IMR-90 (cell line): Measurements from ENCODE around the gene MRPS26. TPM values are rescaled to one million over a fixed set of nuclear protein-coding genes. Genes with fewer than 3 reads are reported as not detected.

Experiments
- ATAC-seq: fragments of 200-7000 bp; cut with Tn5 transposase; 2 replicates; pipeline ENCODE4 v1.9.1; 2020; ENCODE audit warnings: low read depth, mild to moderate bottlenecking, moderate library complexity
- BruUV-seq: library from RNA; stranded (reverse); fragments of 400-500 nt; replicated peaks from 2 replicates; lab custom pipeline; 2021; lab: Mats Ljungman, UMichigan
- CTCF ChIA-PET: fragments of 300-600 bp; formaldehyde crosslinking; extraction: SDS; loops from one replicate; lab custom pipeline; 2021; ENCODE audit warnings: antibody characterized with exemption; lab: Yijun Ruan, JAX
- POLR2A ChIA-PET: fragments of 300-600 bp; sonication (Branson Sonifier 250); formaldehyde crosslinking; loops from one replicate; lab custom pipeline; 2022; ENCODE audit warnings: antibody characterized with exemption; ENCODE audit not compliant: unreplicated experiment; lab: Charles Lee
- DNase-seq: peaks from one replicate; pipeline ENCODE4 v3.0.0; 2013
- H2AFZ ChIP-seq: replicated peaks from 2 replicates; pipeline ENCODE3; 2013; ENCODE audit warnings: low read length, mild to moderate bottlenecking; ENCODE audit not compliant: poor library complexity
- H2AK5ac ChIP-seq: 2 replicates; pipeline ENCODE4 v1.6.1; 2013; ENCODE audit warnings: low read depth, low read length, inconsistent platforms
- H2AK9ac ChIP-seq: replicated peaks from 2 replicates; pipeline ENCODE3; 2013; ENCODE audit warnings: mild to moderate bottlenecking, low read depth, low read length, moderate library complexity; ENCODE audit not compliant: poor library complexity
- H2BK120ac ChIP-seq: 2 replicates; pipeline ENCODE4 v1.6.1; 2013; ENCODE audit warnings: low read depth, low read length, inconsistent platforms
- H2BK15ac ChIP-seq: 3 replicates; pipeline ENCODE4 v1.6.1; 2013; ENCODE audit warnings: low read depth, low read length, inconsistent platforms
- H2BK20ac ChIP-seq: 2 replicates; pipeline ENCODE4 v1.6.1; 2013; ENCODE audit warnings: low read depth, mild to moderate bottlenecking, inconsistent platforms, low read length, moderate library complexity
- H2BK5ac ChIP-seq: 2 replicates; pipeline ENCODE4 v1.6.1; 2013; ENCODE audit warnings: mild to moderate bottlenecking, low read depth, low read length, inconsistent platforms; ENCODE audit not compliant: poor library complexity, severe bottlenecking
- H3K14ac ChIP-seq: replicated peaks from 2 replicates; pipeline ENCODE4 v1.6.1; 2013; ENCODE audit warnings: low read depth, low read length, inconsistent platforms
- H3K18ac ChIP-seq: 2 replicates; pipeline ENCODE4 v1.6.1; 2013; ENCODE audit warnings: low read depth, low read length, control low read depth
- H3K23ac ChIP-seq: 2 replicates; pipeline ENCODE4 v1.6.1; 2013; ENCODE audit warnings: low read depth, low read length, inconsistent platforms
- H3K27ac ChIP-seq: 2 replicates; pipeline ENCODE4 v1.5.1; 2013; ENCODE audit warnings: mild to moderate bottlenecking, control low read depth, low read length; ENCODE audit not compliant: insufficient read depth
- H3K27me3 ChIP-seq: 2 replicates; pipeline ENCODE4 v1.6.1; 2013; ENCODE audit warnings: low read length; ENCODE audit not compliant: control insufficient read depth, insufficient read depth
- H3K36me3 ChIP-seq: 2 replicates; pipeline ENCODE4 v1.6.1; 2013; ENCODE audit warnings: low read length, mixed read lengths; ENCODE audit not compliant: control insufficient read depth, insufficient read depth
- H3K4ac ChIP-seq: 2 replicates; pipeline ENCODE4 v1.6.1; 2013; ENCODE audit warnings: low read depth, low read length, inconsistent platforms
- H3K4me1 ChIP-seq: 2 replicates; pipeline ENCODE4 v1.6.1; 2013; ENCODE audit warnings: low read length, mixed read lengths; ENCODE audit not compliant: control insufficient read depth, insufficient read depth
- H3K4me2 ChIP-seq: 2 replicates; pipeline ENCODE4 v1.6.1; 2013; ENCODE audit warnings: low read depth, mild to moderate bottlenecking, control low read depth, low read length, moderate library complexity
- H3K4me3 ChIP-seq: 2 replicates; pipeline ENCODE4 v1.5.1; 2013; ENCODE audit warnings: low read depth, mild to moderate bottlenecking, control low read depth, low read length, moderate library complexity; ENCODE audit not compliant: insufficient read depth
- H3K56ac ChIP-seq: 2 replicates; pipeline ENCODE4 v1.6.1; 2013; ENCODE audit warnings: low read length, inconsistent platforms; ENCODE audit not compliant: insufficient read depth; ENCODE audit errors: extremely low read depth
- H3K79me1 ChIP-seq, 2 experiments: 2 replicates each; pipeline ENCODE4 v1.6.1; 2013; ENCODE audit warnings: low read length in 2 of 2, inconsistent platforms in 1 of 2, low read depth in 1 of 2
- H3K9ac ChIP-seq: 2 replicates; pipeline ENCODE4 v1.6.1; 2013; ENCODE audit warnings: low read depth, low read length, control low read depth
- H3K9me1 ChIP-seq: 2 replicates; pipeline ENCODE4 v1.6.1; 2013; ENCODE audit warnings: low read length, inconsistent platforms; ENCODE audit not compliant: insufficient read depth
- H3K9me3 ChIP-seq: 2 replicates; pipeline ENCODE4 v1.6.1; 2013; ENCODE audit warnings: low read length; ENCODE audit not compliant: control insufficient read depth, insufficient read depth
- H4K20me1 ChIP-seq: 2 replicates; pipeline ENCODE4 v1.6.1; 2013; ENCODE audit warnings: low read length, inconsistent platforms; ENCODE audit not compliant: insufficient read depth
- H4K5ac ChIP-seq: 2 replicates; pipeline ENCODE4 v1.6.1; 2013; ENCODE audit warnings: mild to moderate bottlenecking, low read depth, low read length, control low read depth
- H4K8ac ChIP-seq, 2 experiments: 2 replicates each; pipeline ENCODE4 v1.6.1; 2013; ENCODE audit warnings: low read depth in 2 of 2, low read length in 2 of 2, control low read depth in 1 of 2, inconsistent platforms in 1 of 2
- H4K91ac ChIP-seq: 2 replicates; pipeline ENCODE4 v1.6.1; 2013; ENCODE audit warnings: low read depth, low read length, inconsistent platforms; ENCODE audit not compliant: insufficient read depth
- BHLHE40 ChIP-seq: fragments of 150-350 bp; IDR thresholded peaks from 2 replicates; pipeline ENCODE4 v1.6.1; 2016; ENCODE audit warnings: mild to moderate bottlenecking, low read depth, low read length
- CEBPB ChIP-seq: IDR thresholded peaks from 2 replicates; pipeline ENCODE4 v1.6.1; 2012; ENCODE audit warnings: low read depth, low read length, improper control_type of control experiment
- CHD1 ChIP-seq: IDR thresholded peaks from 2 replicates; pipeline ENCODE4 v1.6.1; 2012; ENCODE audit warnings: low read depth, low read length, improper control_type of control experiment
- ELK1 ChIP-seq: fragments of 150-350 bp; IDR thresholded peaks from 2 replicates; pipeline ENCODE4 v1.6.1; 2016; ENCODE audit warnings: low read depth, mild to moderate bottlenecking, low read length, moderate library complexity, borderline replicate concordance
- FOS ChIP-seq: fragments of 150-350 bp; IDR thresholded peaks from 2 replicates; pipeline ENCODE4 v1.6.1; 2016; ENCODE audit warnings: low read depth, low read length
- MAFK ChIP-seq: IDR thresholded peaks from 2 replicates; pipeline ENCODE4 v1.6.1; 2012; ENCODE audit warnings: low read depth, low read length, improper control_type of control experiment
- MAZ ChIP-seq: IDR thresholded peaks from 2 replicates; pipeline ENCODE4 v1.6.1; 2012; ENCODE audit warnings: low read depth, mild to moderate bottlenecking, low read length, improper control_type of control experiment, moderate library complexity, borderline replicate concordance
- MXI1 ChIP-seq: IDR thresholded peaks from 2 replicates; pipeline ENCODE4 v1.6.1; 2012; ENCODE audit warnings: low read depth, mild to moderate bottlenecking, low read length, moderate library complexity, borderline replicate concordance
- NFE2L2 ChIP-seq: fragments of 150-350 bp; IDR thresholded peaks from 2 replicates; pipeline ENCODE4 v1.6.1; 2016; ENCODE audit warnings: low read depth, mild to moderate bottlenecking, low read length
- POLR2A ChIP-seq: IDR thresholded peaks from 2 replicates; pipeline ENCODE4 v1.6.1; 2012; ENCODE audit warnings: mild to moderate bottlenecking, low read depth, low read length
- RAD21 ChIP-seq: IDR thresholded peaks from 2 replicates; pipeline ENCODE4 v1.6.1; 2012; ENCODE audit warnings: low read length, improper control_type of control experiment
- RCOR1 ChIP-seq: IDR thresholded peaks from 2 replicates; pipeline ENCODE4 v1.6.1; 2012; ENCODE audit warnings: mild to moderate bottlenecking, low read length, improper control_type of control experiment; ENCODE audit not compliant: insufficient replicate concordance
- RFX5 ChIP-seq: IDR thresholded peaks from 2 replicates; pipeline ENCODE4 v1.8.0; 2012; ENCODE audit warnings: low read depth, mild to moderate bottlenecking, low read length, moderate library complexity
- SMC3 ChIP-seq: fragments of 150-350 bp; IDR thresholded peaks from 2 replicates; pipeline ENCODE4 v1.6.1; 2016; ENCODE audit warnings: low read depth, mild to moderate bottlenecking, antibody characterized with exemption, low read length, moderate library complexity
- WGBS, 2 experiments: methylation state at CpG; one replicate each; pipeline versions ENCODE4 v1.1.5 to v1.1.7; 2013; ENCODE audit warnings: missing lambda C conversion rate in 2 of 2; ENCODE audit not compliant: insufficient read length in 1 of 2; ENCODE audit errors: extremely low coverage in 2 of 2; 5-methylcytosine and 5-hydroxymethylcytosine counted together
- dilution Hi-C: fragments of 300-500 bp; cut with HindIII; formaldehyde crosslinking; loops from one replicate; pipeline ENCODE4 v1.14.3; 2018; ENCODE audit warnings: low sequenced_read_pairs; ENCODE audit not compliant: unreplicated experiment
- in situ Hi-C: fragments of 300-500 bp; cut with MboI; formaldehyde crosslinking; loops from 3 replicates; pipeline ENCODE4 v1.14.3; 2019; ENCODE audit warnings: low sequenced_read_pairs, inconsistent platforms, mixed read lengths
- intact Hi-C: fragments of 100-400 bp; cut with micrococcal nuclease; formaldehyde crosslinking; loops from 2 replicates; pipeline ENCODE4 v1.10.0; 2022
- polyA plus RNA-seq, 3 experiments: library from polyadenylated mRNA; depleted of rRNA; stranded (reverse); fragments of >200 nt; gene quantifications; 2 replicates each; pipeline ENCODE4 v1.2.3, GENCODE V29; 2012; ENCODE audit warnings: low replicate concordance in 1 of 3
- total RNA-seq: library from RNA; depleted of rRNA; stranded (reverse); fragments of >200 nt; gene quantifications from 2 replicates; pipeline ENCODE4 v1.2.3, GENCODE V29; 2012
- TF ChIP-seq, protein P1 (sequence below): conservative IDR thresholded peaks from 2 replicates; pipeline ENCODE4 v1.5.1; 2012; ENCODE audit warnings: mild to moderate bottlenecking, low read depth, low read length, improper control_type of control experiment
- TF ChIP-seq, protein P2 (sequence below): fragments of 150-350 bp; IDR thresholded peaks from 2 replicates; pipeline ENCODE4 v1.6.1; 2017; ENCODE audit warnings: mild to moderate bottlenecking, antibody characterized with exemption, low read length, low read depth

The MRPS26 gene
- total and polyA plus RNA-seq, 2 of the 4 experiments (the other 2 are of a cell fraction), result 22.2 to 38.6 TPM

GRCh38 chr20:3014662-3015061 lies 31.2 kb upstream of the MRPS26 start:
- H3K56ac ChIP-seq, result no peak overlapping the region
- ATAC-seq (no peak), DNase-seq (peak; percentile 5)
- no peaks in the 10 kb centered on the region for H3K9me3 ChIP-seq
- no peak overlapping the region for H3K4ac ChIP-seq
- TF ChIP-seq ELK1 (no peak), NFE2L2 (no peak), RCOR1 (no peak), RFX5 (no peak), MAZ (no peak), FOS (no peak), MAFK (no peak), CEBPB (no peak), POLR2A (no peak), RAD21 (no peak), SMC3 (no peak), CHD1 (no peak), MXI1 (no peak), BHLHE40 (no peak)
- TF ChIP-seq, protein P1, sequence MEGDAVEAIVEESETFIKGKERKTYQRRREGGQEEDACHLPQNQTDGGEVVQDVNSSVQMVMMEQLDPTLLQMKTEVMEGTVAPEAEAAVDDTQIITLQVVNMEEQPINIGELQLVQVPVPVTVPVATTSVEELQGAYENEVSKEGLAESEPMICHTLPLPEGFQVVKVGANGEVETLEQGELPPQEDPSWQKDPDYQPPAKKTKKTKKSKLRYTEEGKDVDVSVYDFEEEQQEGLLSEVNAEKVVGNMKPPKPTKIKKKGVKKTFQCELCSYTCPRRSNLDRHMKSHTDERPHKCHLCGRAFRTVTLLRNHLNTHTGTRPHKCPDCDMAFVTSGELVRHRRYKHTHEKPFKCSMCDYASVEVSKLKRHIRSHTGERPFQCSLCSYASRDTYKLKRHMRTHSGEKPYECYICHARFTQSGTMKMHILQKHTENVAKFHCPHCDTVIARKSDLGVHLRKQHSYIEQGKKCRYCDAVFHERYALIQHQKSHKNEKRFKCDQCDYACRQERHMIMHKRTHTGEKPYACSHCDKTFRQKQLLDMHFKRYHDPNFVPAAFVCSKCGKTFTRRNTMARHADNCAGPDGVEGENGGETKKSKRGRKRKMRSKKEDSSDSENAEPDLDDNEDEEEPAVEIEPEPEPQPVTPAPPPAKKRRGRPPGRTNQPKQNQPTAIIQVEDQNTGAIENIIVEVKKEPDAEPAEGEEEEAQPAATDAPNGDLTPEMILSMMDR, result no peak
- TF ChIP-seq, protein P2, sequence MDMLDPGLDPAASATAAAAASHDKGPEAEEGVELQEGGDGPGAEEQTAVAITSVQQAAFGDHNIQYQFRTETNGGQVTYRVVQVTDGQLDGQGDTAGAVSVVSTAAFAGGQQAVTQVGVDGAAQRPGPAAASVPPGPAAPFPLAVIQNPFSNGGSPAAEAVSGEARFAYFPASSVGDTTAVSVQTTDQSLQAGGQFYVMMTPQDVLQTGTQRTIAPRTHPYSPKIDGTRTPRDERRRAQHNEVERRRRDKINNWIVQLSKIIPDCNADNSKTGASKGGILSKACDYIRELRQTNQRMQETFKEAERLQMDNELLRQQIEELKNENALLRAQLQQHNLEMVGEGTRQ, result no peak
- no peak overlapping the region for H2BK15ac ChIP-seq
- intact Hi-C loops (no loop called here), dilution Hi-C loops (no loop called here), in situ Hi-C loops (no loop called here)
- no peak overlapping the region for H3K4me2 ChIP-seq
- no TSS peak for BruUV-seq
- no peak overlapping the region for H2AK9ac ChIP-seq
- H3K4me1 ChIP-seq, result peaks cover 8% of the 10 kb centered on the region
- no peak overlapping the region for H2AFZ ChIP-seq
- H4K8ac ChIP-seq, result no peak overlapping the region
- H3K23ac ChIP-seq, result no peak overlapping the region
- H3K9me1 ChIP-seq, result peaks cover 13% of the 10 kb centered on the region
- H3K36me3 ChIP-seq, result peaks cover 18% of the 10 kb centered on the region
- WGBS, 2 experiments, result 80% methylated on average over 1 of the region's 3 CpGs; no CpG with 5 or more reads in 1 of the 2 experiments
- H3K9ac ChIP-seq, result no peak overlapping the region
- H2AK5ac ChIP-seq, result no peak overlapping the region
- 0 out of 4 replicates have a peak, but pooled peaks cover 0 to 9% of the 10 kb centered on the region in 2 experiments for H3K79me1 ChIP-seq
- H2BK5ac ChIP-seq, result no peak overlapping the region
- no peak overlapping the region for H2BK20ac ChIP-seq
- H3K4me3 ChIP-seq, result no peak overlapping the region
- H3K27ac ChIP-seq, result no peak overlapping the region
- peaks cover 13% of the 10 kb centered on the region; the same call in 1 of the 2 replicates for H4K20me1 ChIP-seq
- H3K14ac ChIP-seq, result no peak overlapping the region
- POLR2A ChIA-PET, result no interaction called here
- no peaks in the 10 kb centered on the region for H3K27me3 ChIP-seq
- H4K5ac ChIP-seq, result no peak overlapping the region
- CTCF ChIA-PET, result interaction anchor here (0.6 to 1.1 kb wide), 3 partner anchors 19 to 39 kb away, joined by 3 read pairs; no protein-coding TSS in a partner anchor
- H2BK120ac ChIP-seq, result no peak overlapping the region
- no peak overlapping the region for H4K91ac ChIP-seq
- H3K18ac ChIP-seq, result no peak overlapping the region
